ENCODE measurements around the gene GSX2. TPM values are rescaled to one million over a fixed set of nuclear protein-coding genes. Genes with fewer than 3 reads are reported as not detected.

GSX2 gene
- polyA plus RNA-seq, 1 of the 3 experiments (the other 2 are of a cell fraction) = 0.02 TPM

DNA sequence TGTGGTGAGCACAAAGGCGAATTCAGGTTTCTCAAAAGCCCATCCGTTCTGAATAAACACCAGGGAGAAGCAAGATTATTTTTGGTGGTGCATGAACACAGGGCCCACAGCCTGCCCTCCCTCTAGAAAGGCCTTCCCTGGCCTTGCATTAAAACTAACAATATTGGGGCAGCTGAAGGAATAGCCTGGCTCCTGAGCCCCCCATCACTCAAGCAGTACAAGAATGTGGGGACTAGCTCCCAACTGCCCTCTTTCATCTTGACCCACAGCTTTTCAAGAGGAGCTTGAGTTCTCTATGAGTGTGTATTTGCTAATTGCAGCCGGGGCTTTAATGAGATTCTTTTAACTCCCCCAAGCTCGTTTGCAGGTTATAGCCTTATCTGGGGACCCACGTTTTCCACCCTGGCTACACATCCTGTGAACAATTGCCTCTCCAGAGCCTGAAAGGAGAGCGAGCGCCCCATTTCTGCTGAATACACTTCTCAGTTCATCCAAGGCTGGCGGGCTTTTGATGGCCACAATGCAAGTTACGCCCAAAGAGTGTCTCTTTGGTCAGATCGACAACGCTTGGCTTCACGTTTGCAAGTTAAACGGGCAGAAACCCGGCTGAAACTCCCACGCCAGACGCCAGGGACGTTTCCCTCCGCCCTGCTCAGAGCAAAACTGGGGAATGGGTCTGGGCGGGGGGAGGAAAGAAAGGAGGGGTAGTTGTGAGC is 4.7 kb upstream of the GSX2 start:
- Histone ChIP-seq H3K4me1 (ENCODE audit: control insufficient read depth in 1 of 2, insufficient read depth in 2 of 2, low read depth in 1 of 2, low read length in 1 of 2) (peaks cover 0 to 16% of the 10 kb centered on the region in 2 experiments; a peak in 2 of 4 replicates), H4K20me1 (ENCODE audit: insufficient read depth) (no peaks in the 10 kb centered on the region), H3F3A (replicated peaks; ENCODE audit: insufficient read depth) (no peaks in the 10 kb centered on the region), H2AFZ (ENCODE audit: low read depth) (no peak overlapping the region), H3K27ac (ENCODE audit: low read depth in 2 of 2, low read length in 1 of 2) (no peak overlapping the region), H3K9me3 (no peaks in the 10 kb centered on the region), H3K36me3 (replicated peaks in 1 of 2; ENCODE audit: control insufficient read depth in 1 of 2, insufficient read depth in 2 of 2, low read length in 1 of 2) (no peaks in the 10 kb centered on the region), H3K4me2 (no peak overlapping the region), H3K9me2 (no peaks in the 10 kb centered on the region), H3K4me3 (ENCODE audit: low read depth in 2 of 2, low read length in 1 of 2) (no peak overlapping the region), H3K27me3 (ENCODE audit: insufficient read depth) (peaks cover 40% of the 10 kb centered on the region; the same call in 1 of the 2 replicates), H3K9ac (no peak overlapping the region), H3K79me2 (ENCODE audit: insufficient read depth) (no peaks in the 10 kb centered on the region)
- TF ChIP-seq REST (IDR thresholded peaks at IDR 0.05; ENCODE audit: low read depth, low read length) (no peak), JUND (IDR thresholded peaks at IDR 0.05) (no peak), EP300 (IDR thresholded peaks at IDR 0.05; ENCODE audit: borderline replicate concordance in 1 of 2, low read depth in 1 of 2, low read length in 1 of 2) (no peak), MEF2A (IDR thresholded peaks at IDR 0.05; ENCODE audit: borderline replicate concordance, low read depth) (no peak), SIN3A (IDR thresholded peaks at IDR 0.05; ENCODE audit: borderline replicate concordance, low read depth, low read length) (no peak), TEAD4 (IDR thresholded peaks at IDR 0.05; ENCODE audit: borderline replicate concordance, insufficient read depth) (no peak), TCF12 (IDR thresholded peaks at IDR 0.05) (no peak), YY1 (IDR thresholded peaks at IDR 0.05; ENCODE audit: low read depth) (no peak), GABPA (IDR thresholded peaks at IDR 0.05; ENCODE audit: low read depth) (no peak), USF2 (IDR thresholded peaks at IDR 0.05; ENCODE audit: borderline replicate concordance, low read depth, low read length) (no peak), CHD2 (IDR thresholded peaks at IDR 0.05; ENCODE audit: low read length, partially characterized antibody) (no peak), PBX3 (IDR thresholded peaks at IDR 0.05) (no peak), GATA2 (CRISPR knock-in tag; IDR thresholded peaks at IDR 0.05) (no peak), ELF1 (IDR thresholded peaks at IDR 0.05) (no peak), POLR2AphosphoS5 (IDR thresholded peaks at IDR 0.05; ENCODE audit: low read depth, low read length) (no peak), FOXJ3 (CRISPR knock-in tag; IDR thresholded peaks at IDR 0.05) (no peak), RFX5 (IDR thresholded peaks at IDR 0.05; ENCODE audit: low read length) (no peak)
- TF ChIP-seq, protein P1, sequence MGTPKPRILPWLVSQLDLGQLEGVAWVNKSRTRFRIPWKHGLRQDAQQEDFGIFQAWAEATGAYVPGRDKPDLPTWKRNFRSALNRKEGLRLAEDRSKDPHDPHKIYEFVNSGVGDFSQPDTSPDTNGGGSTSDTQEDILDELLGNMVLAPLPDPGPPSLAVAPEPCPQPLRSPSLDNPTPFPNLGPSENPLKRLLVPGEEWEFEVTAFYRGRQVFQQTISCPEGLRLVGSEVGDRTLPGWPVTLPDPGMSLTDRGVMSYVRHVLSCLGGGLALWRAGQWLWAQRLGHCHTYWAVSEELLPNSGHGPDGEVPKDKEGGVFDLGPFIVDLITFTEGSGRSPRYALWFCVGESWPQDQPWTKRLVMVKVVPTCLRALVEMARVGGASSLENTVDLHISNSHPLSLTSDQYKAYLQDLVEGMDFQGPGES (IDR thresholded peaks at IDR 0.05; ENCODE audit: low read depth, low read length) = no peak
- POLR2A ChIA-PET = no interaction called here
- no peak for DNase-seq
- CTCF ChIA-PET = no interaction called here
- 87% methylated on average over 19 of the region's 19 CpGs for WGBS (ENCODE audit: low lambda C conversion rate)
